ENCODE results near the gene PTPRD.

Gene PTPRD

GRCh38 chr9:8855046-8855445, 1757.8 kb downstream of the PTPRD start:
- Histone ChIP-seq H3F3A (ENCODE audit: control insufficient read depth, insufficient read depth) (no peaks in the 10 kb centered on the region), H3K4me1 (ENCODE audit: control insufficient read depth, low read length) (no peaks in the 10 kb centered on the region), H3K79me2 (ENCODE audit: control insufficient read depth, low read length) (no peaks in the 10 kb centered on the region), H3K36me3 (ENCODE audit: control insufficient read depth, low read length) (no peaks in the 10 kb centered on the region), H3K27me3 (ENCODE audit: control insufficient read depth, low read length) (no peaks in the 10 kb centered on the region), H3K9me2 (replicated peaks; ENCODE audit: control insufficient read depth, low read length) (no peaks in the 10 kb centered on the region), H3K9me3 (ENCODE audit: control insufficient read depth, insufficient read depth, low read length) (no peaks in the 10 kb centered on the region), H3K27ac (ENCODE audit: low read depth, low read length) (no peak overlapping the region), H4K20me1 (ENCODE audit: control insufficient read depth, insufficient read depth, low read depth, low read length) (no peaks in the 10 kb centered on the region), H3K4me2 (ENCODE audit: low read length) (no peak overlapping the region), H3K4me3 (ENCODE audit: low read length) (no peak overlapping the region)
- TF ChIP-seq EZH2phosphoT487 (IDR thresholded peaks at IDR 0.05; ENCODE audit: borderline replicate concordance, low read length) (no peak), CTCF (IDR thresholded peaks at IDR 0.05; ENCODE audit: low read depth, low read length, poor library complexity, severe bottlenecking) (no peak)

GRCh38 chr9:8852301-8852864, 1760.4 kb downstream of the PTPRD start:
- no peaks in the 10 kb centered on the region for H3K79me2 ChIP-seq (ENCODE audit: control insufficient read depth, low read length)
- no peaks in the 10 kb centered on the region for H3K9me2 ChIP-seq (replicated peaks; ENCODE audit: control insufficient read depth, low read length)
- no peaks in the 10 kb centered on the region for H3K4me1 ChIP-seq (ENCODE audit: control insufficient read depth, low read length)
- H3K9me3 ChIP-seq (ENCODE audit: control insufficient read depth, insufficient read depth, low read length): no peaks in the 10 kb centered on the region
- no peaks in the 10 kb centered on the region for H3K36me3 ChIP-seq (ENCODE audit: control insufficient read depth, low read length)
- no peak overlapping the region for H3K4me3 ChIP-seq (ENCODE audit: low read length)
- H3F3A ChIP-seq (ENCODE audit: control insufficient read depth, insufficient read depth): no peaks in the 10 kb centered on the region
- no peak overlapping the region for H3K4me2 ChIP-seq (ENCODE audit: low read length)
- no peak overlapping the region for H3K27ac ChIP-seq (ENCODE audit: low read depth, low read length)
- no peaks in the 10 kb centered on the region for H4K20me1 ChIP-seq (ENCODE audit: control insufficient read depth, insufficient read depth, low read depth, low read length)
- no peaks in the 10 kb centered on the region for H3K27me3 ChIP-seq (ENCODE audit: control insufficient read depth, low read length)
- TF ChIP-seq EZH2phosphoT487 (IDR thresholded peaks at IDR 0.05; ENCODE audit: borderline replicate concordance, low read length) (no peak), CTCF (IDR thresholded peaks at IDR 0.05; ENCODE audit: low read depth, low read length, poor library complexity, severe bottlenecking) (no peak)

GRCh38 chr9:8850914-8851313, 1761.9 kb downstream of the PTPRD start:
- no peaks in the 10 kb centered on the region for H3K9me2 ChIP-seq (replicated peaks; ENCODE audit: control insufficient read depth, low read length)
- H3K4me2 ChIP-seq (ENCODE audit: low read length): no peak overlapping the region
- H3K27me3 ChIP-seq (ENCODE audit: control insufficient read depth, low read length): no peaks in the 10 kb centered on the region
- no peak overlapping the region for H3K4me3 ChIP-seq (ENCODE audit: low read length)
- no peaks in the 10 kb centered on the region for H3F3A ChIP-seq (ENCODE audit: control insufficient read depth, insufficient read depth)
- no peaks in the 10 kb centered on the region for H3K9me3 ChIP-seq (ENCODE audit: control insufficient read depth, insufficient read depth, low read length)
- H3K79me2 ChIP-seq (ENCODE audit: control insufficient read depth, low read length): no peaks in the 10 kb centered on the region
- TF ChIP-seq CTCF (IDR thresholded peaks at IDR 0.05; ENCODE audit: low read depth, low read length, poor library complexity, severe bottlenecking) (no peak), EZH2phosphoT487 (IDR thresholded peaks at IDR 0.05; ENCODE audit: borderline replicate concordance, low read length) (no peak)
- no peaks in the 10 kb centered on the region for H4K20me1 ChIP-seq (ENCODE audit: control insufficient read depth, insufficient read depth, low read depth, low read length)
- no peaks in the 10 kb centered on the region for H3K4me1 ChIP-seq (ENCODE audit: control insufficient read depth, low read length)
- no peak overlapping the region for H3K27ac ChIP-seq (ENCODE audit: low read depth, low read length)
- H3K36me3 ChIP-seq (ENCODE audit: control insufficient read depth, low read length): no peaks in the 10 kb centered on the region

Data from DOHH2 (cell line).